ENCODE measurements around the gene KCNIP1. TPM values are rescaled to one million over a fixed set of nuclear protein-coding genes. Genes with fewer than 3 reads are reported as not detected.

KCNIP1 gene
- polyA plus RNA-seq, 3 donors = not detected

- Histone ChIP-seq H2AFZ (ENCODE audit: insufficient read depth, low read depth, low read length, poor library complexity, severe bottlenecking) (no peak overlapping the region), H3K4me3 (replicated peaks in 1 of 3; ENCODE audit: low read depth in 2 of 3, low read length in 3 of 3) (no peak overlapping the region), H3K9me3 (replicated peaks in 1 of 2; ENCODE audit: control insufficient read depth in 1 of 2, insufficient read depth in 1 of 2, low read length in 2 of 2) (no peaks in the 10 kb centered on the region), H3K27me3 (ENCODE audit: control insufficient read depth in 2 of 2, insufficient read depth in 2 of 2, low read length in 2 of 2) (peaks cover 0 to under 1% of the 10 kb centered on the region in 2 donors), H3K27ac (ENCODE audit: low read depth in 1 of 2, low read length in 2 of 2) (no peak overlapping the region), H3K4me2 (replicated peaks; ENCODE audit: extremely low read depth, low read length, poor library complexity, severe bottlenecking) (no peak overlapping the region), H3K9ac (ENCODE audit: insufficient read depth, low read length, poor library complexity, severe bottlenecking) (no peak overlapping the region), H4K20me1 (ENCODE audit: insufficient read depth, low read length) (no peaks in the 10 kb centered on the region), H3K4me1 (ENCODE audit: control insufficient read depth in 1 of 2, insufficient read depth in 2 of 2, low read length in 2 of 2) (no peaks in the 10 kb centered on the region), H3K36me3 (replicated peaks in 1 of 2; ENCODE audit: control insufficient read depth in 1 of 2, insufficient read depth in 2 of 2, low read length in 2 of 2) (no peaks in the 10 kb centered on the region), H3K79me2 (ENCODE audit: insufficient read depth, low read length) (no peaks in the 10 kb centered on the region)
- intact Hi-C loops (cut with micrococcal nuclease) = no loop called here
- Mint-ChIP-seq H3K36me3 (no peaks in the 10 kb centered on the region), H3K27me3 (ENCODE audit: low read depth in 3 of 3) (peaks cover 13 to 15% (median 15%) of the 10 kb centered on the region in 3 donors), H3K4me1 (no peaks in the 10 kb centered on the region), H3K9me3 (peaks cover 0 to 5% (median 2%) of the 10 kb centered on the region in 7 donors), H3K4me3 (no peak overlapping the region), H3K27ac (no peak overlapping the region)
- no peak for DNase-seq
- WGBS (ENCODE audit: insufficient coverage) = 85% methylated on average over 4 of the region's 6 CpGs
- TF ChIP-seq, protein P1, sequence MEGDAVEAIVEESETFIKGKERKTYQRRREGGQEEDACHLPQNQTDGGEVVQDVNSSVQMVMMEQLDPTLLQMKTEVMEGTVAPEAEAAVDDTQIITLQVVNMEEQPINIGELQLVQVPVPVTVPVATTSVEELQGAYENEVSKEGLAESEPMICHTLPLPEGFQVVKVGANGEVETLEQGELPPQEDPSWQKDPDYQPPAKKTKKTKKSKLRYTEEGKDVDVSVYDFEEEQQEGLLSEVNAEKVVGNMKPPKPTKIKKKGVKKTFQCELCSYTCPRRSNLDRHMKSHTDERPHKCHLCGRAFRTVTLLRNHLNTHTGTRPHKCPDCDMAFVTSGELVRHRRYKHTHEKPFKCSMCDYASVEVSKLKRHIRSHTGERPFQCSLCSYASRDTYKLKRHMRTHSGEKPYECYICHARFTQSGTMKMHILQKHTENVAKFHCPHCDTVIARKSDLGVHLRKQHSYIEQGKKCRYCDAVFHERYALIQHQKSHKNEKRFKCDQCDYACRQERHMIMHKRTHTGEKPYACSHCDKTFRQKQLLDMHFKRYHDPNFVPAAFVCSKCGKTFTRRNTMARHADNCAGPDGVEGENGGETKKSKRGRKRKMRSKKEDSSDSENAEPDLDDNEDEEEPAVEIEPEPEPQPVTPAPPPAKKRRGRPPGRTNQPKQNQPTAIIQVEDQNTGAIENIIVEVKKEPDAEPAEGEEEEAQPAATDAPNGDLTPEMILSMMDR (IDR thresholded peaks at IDR 0.05) = no peak
Observed at GRCh38 chr5:170721681-170722080, 217.9 kb downstream of the KCNIP1 start.

GRCh38 chr5:170722316-170722715 is 218.5 kb downstream of the KCNIP1 start:
- H3K9me3 Mint-ChIP-seq = peaks cover 0 to 5% (median 2%) of the 10 kb centered on the region in 7 donors
- Histone ChIP-seq H3K9me3 (replicated peaks in 1 of 2; ENCODE audit: control insufficient read depth in 1 of 2, insufficient read depth in 1 of 2, low read length in 2 of 2) (no peaks in the 10 kb centered on the region), H3K9ac (ENCODE audit: insufficient read depth, low read length, poor library complexity, severe bottlenecking) (no peak overlapping the region), H4K20me1 (ENCODE audit: insufficient read depth, low read length) (no peaks in the 10 kb centered on the region), H2AFZ (ENCODE audit: insufficient read depth, low read depth, low read length, poor library complexity, severe bottlenecking) (no peak overlapping the region), H3K27ac (ENCODE audit: low read depth in 1 of 2, low read length in 2 of 2) (no peak overlapping the region), H3K4me2 (replicated peaks; ENCODE audit: extremely low read depth, low read length, poor library complexity, severe bottlenecking) (no peak overlapping the region), H3K79me2 (ENCODE audit: insufficient read depth, low read length) (no peaks in the 10 kb centered on the region), H3K4me1 (ENCODE audit: control insufficient read depth in 1 of 2, insufficient read depth in 2 of 2, low read length in 2 of 2) (no peaks in the 10 kb centered on the region), H3K27me3 (ENCODE audit: control insufficient read depth in 2 of 2, insufficient read depth in 2 of 2, low read length in 2 of 2) (peaks cover 0 to 5% of the 10 kb centered on the region in 2 donors), H3K4me3 (replicated peaks in 1 of 3; ENCODE audit: low read depth in 2 of 3, low read length in 3 of 3) (no peak overlapping the region), H3K36me3 (replicated peaks in 1 of 2; ENCODE audit: control insufficient read depth in 1 of 2, insufficient read depth in 2 of 2, low read length in 2 of 2) (no peaks in the 10 kb centered on the region)
- DNase-seq = no peak
- no peaks in the 10 kb centered on the region for H3K36me3 Mint-ChIP-seq
- TF ChIP-seq, protein P1 (IDR thresholded peaks at IDR 0.05) = no peak
- H3K27me3 Mint-ChIP-seq (ENCODE audit: low read depth in 3 of 3) = peaks cover 13 to 21% (median 13%) of the 10 kb centered on the region in 3 donors
- no peak overlapping the region for H3K4me3 Mint-ChIP-seq
- 76% methylated on average over 2 of the region's 3 CpGs for whole genome bisulfite sequencing (ENCODE audit: insufficient coverage)
- no peaks in the 10 kb centered on the region for H3K4me1 Mint-ChIP-seq
- intact Hi-C loops (cut with micrococcal nuclease) = no loop called here
- H3K27ac Mint-ChIP-seq = no peak overlapping the region
